ENCODE measurements around the gene SLC10A6. TPM values are rescaled to one million over a fixed set of nuclear protein-coding genes. Genes with fewer than 3 reads are reported as not detected.

Gene SLC10A6
- total and polyA plus RNA-seq, 9 of the 15 experiments (the other 6 are each of a cell fraction or from before 2014, with no cell fraction given): not detected

DNA sequence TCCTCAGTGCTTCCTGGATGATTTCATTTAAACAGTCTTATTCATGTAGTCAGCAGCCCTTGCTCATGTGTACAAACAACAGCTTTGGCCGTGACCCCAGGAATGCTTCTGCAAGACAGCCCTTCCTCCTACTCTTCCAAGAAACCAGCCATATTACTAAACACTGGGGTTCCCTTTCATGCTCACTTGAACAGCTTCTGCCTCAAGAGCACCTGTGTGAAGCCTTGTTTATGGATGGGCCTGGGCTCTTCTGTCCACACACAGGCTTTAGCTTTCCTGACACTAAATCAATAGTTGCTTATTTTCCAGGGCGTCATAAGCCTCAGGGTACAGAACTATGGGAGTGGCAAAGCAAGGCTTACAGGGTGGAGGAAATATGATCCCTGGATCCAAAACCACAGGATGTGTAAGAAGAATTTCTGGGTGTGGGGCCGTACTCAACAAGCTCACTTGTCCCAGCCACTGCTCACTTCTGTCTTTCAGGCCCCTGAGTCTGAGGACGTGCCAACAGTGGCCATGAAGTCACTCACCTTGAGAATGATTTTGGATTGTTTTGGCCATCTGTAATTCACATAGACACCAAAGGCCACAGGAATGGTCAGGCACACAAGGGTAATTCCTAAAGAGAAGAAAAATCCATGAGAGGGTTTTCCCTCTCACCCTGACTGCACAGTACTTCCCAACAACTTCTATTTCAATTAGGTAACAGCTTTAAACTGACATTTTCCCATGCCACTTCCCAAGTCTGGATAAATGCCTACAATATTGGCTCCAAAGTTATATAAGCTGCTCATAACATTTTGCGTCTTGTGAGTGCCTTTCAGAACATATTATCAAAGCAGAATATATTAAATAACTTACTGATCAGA lies 17.7 kb downstream of the SLC10A6 start:
- H3K4me1 ChIP-seq (replicated peaks in 1 of 2; ENCODE audit: control insufficient read depth in 2 of 2, insufficient read depth in 2 of 2, low read length in 2 of 2): no peaks in the 10 kb centered on the region
- no peak for DNase-seq (ENCODE audit: extremely low read depth in 1 of 4, low spot score in 3 of 4)
- ATAC-seq: no peak
- no peaks in the 10 kb centered on the region for H3K79me2 ChIP-seq (ENCODE audit: control insufficient read depth, insufficient read depth, low read length)
- H3K36me3 ChIP-seq (ENCODE audit: control insufficient read depth, insufficient read depth, low read length): no peaks in the 10 kb centered on the region
- intact Hi-C loops (cut with micrococcal nuclease): no loop called here
- H3K27me3 ChIP-seq (ENCODE audit: control insufficient read depth in 2 of 2, insufficient read depth in 2 of 2, low read length in 2 of 2): no peaks in the 10 kb centered on the region; a peak in 1 of 5 replicates
- H4K20me1 ChIP-seq (replicated peaks; ENCODE audit: control insufficient read depth, insufficient read depth, low read length): no peaks in the 10 kb centered on the region
- POLR2A ChIA-PET: interaction anchor here (1.1 to 1.8 kb wide), 2 partner anchors 9 to 14 kb away, joined by 3 to 5 read pairs; no protein-coding TSS in a partner anchor
- no TSS peak for BruUV-seq (replicated peaks)
- H3K9me3 ChIP-seq (replicated peaks; ENCODE audit: control insufficient read depth, insufficient read depth, low read depth, low read length): no peaks in the 10 kb centered on the region
- TF ChIP-seq ARID1B (IDR thresholded peaks at IDR 0.05) (no peak), ZNF583 (CRISPR knock-in tag; IDR thresholded peaks at IDR 0.05) (no peak), ZNF785 (CRISPR knock-in tag; IDR thresholded peaks at IDR 0.05) (no peak), ZNF764 (CRISPR knock-in tag; IDR thresholded peaks at IDR 0.05; ENCODE audit: low read depth) (no peak), PYGO2 (tag; IDR thresholded peaks at IDR 0.05) (no peak), ILK (tag; IDR thresholded peaks at IDR 0.05; ENCODE audit: borderline replicate concordance, low read depth) (no peak), FOXA1 (IDR thresholded peaks at IDR 0.05; ENCODE audit: borderline replicate concordance) (no peak), ZKSCAN8 (CRISPR knock-in tag; IDR thresholded peaks at IDR 0.05) (no peak), C11orf30 (IDR thresholded peaks at IDR 0.05; ENCODE audit: low read depth) (no peak), TCF3 (CRISPR knock-in tag; IDR thresholded peaks at IDR 0.05) (no peak), TCF7 (IDR thresholded peaks at IDR 0.05; ENCODE audit: borderline replicate concordance) (no peak), FIP1L1 (IDR thresholded peaks at IDR 0.05; ENCODE audit: low read depth, low read length, poor library complexity, severe bottlenecking) (no peak), JUNB (CRISPR knock-in tag; conservative IDR thresholded peaks at IDR 0.05) (no peak), NR2F6 (CRISPR knock-in tag; IDR thresholded peaks at IDR 0.05) (no peak), TRIM24 (IDR thresholded peaks at IDR 0.05) (no peak), POLR2B (IDR thresholded peaks at IDR 0.05; ENCODE audit: low read depth, partially characterized antibody) (no peak), PML (IDR thresholded peaks at IDR 0.05; ENCODE audit: low read length) (no peak), NFIX (CRISPR knock-in tag; IDR thresholded peaks at IDR 0.05; ENCODE audit: low read depth) (no peak)
- TF ChIP-seq, protein P1, sequence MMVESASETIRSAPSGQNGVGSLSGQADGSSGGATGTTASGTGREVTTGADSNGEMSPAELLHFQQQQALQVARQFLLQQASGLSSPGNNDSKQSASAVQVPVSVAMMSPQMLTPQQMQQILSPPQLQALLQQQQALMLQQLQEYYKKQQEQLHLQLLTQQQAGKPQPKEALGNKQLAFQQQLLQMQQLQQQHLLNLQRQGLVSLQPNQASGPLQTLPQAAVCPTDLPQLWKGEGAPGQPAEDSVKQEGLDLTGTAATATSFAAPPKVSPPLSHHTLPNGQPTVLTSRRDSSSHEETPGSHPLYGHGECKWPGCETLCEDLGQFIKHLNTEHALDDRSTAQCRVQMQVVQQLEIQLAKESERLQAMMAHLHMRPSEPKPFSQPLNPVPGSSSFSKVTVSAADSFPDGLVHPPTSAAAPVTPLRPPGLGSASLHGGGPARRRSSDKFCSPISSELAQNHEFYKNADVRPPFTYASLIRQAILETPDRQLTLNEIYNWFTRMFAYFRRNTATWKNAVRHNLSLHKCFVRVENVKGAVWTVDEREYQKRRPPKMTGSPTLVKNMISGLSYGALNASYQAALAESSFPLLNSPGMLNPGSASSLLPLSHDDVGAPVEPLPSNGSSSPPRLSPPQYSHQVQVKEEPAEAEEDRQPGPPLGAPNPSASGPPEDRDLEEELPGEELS (CRISPR knock-in tag; IDR thresholded peaks at IDR 0.05; ENCODE audit: borderline replicate concordance): no peak
- TF ChIP-seq, protein P2, sequence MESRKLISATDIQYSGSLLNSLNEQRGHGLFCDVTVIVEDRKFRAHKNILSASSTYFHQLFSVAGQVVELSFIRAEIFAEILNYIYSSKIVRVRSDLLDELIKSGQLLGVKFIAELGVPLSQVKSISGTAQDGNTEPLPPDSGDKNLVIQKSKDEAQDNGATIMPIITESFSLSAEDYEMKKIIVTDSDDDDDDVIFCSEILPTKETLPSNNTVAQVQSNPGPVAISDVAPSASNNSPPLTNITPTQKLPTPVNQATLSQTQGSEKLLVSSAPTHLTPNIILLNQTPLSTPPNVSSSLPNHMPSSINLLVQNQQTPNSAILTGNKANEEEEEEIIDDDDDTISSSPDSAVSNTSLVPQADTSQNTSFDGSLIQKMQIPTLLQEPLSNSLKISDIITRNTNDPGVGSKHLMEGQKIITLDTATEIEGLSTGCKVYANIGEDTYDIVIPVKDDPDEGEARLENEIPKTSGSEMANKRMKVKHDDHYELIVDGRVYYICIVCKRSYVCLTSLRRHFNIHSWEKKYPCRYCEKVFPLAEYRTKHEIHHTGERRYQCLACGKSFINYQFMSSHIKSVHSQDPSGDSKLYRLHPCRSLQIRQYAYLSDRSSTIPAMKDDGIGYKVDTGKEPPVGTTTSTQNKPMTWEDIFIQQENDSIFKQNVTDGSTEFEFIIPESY (CRISPR knock-in tag; IDR thresholded peaks at IDR 0.05): no peak
- CTCF ChIA-PET (ENCODE audit: low intra/inter-chr PET ratio): no interaction called here
- H2AFZ ChIP-seq (ENCODE audit: low read depth, low read length): no peak overlapping the region
- no peak for FAIRE-seq
- H3K4me3 ChIP-seq: no peak overlapping the region
- H3K27ac ChIP-seq (ENCODE audit: extremely low read depth, low read depth, low read length): no peak overlapping the region
- in situ Hi-C loops (cut with MboI): no loop called here
- 5% methylated on average over 5 of the region's 5 CpGs for WGBS (ENCODE audit: insufficient coverage, low coverage, missing lambda C conversion rate)
- H3K9me1 ChIP-seq (ENCODE audit: control insufficient read depth, insufficient read depth, low read length): no peaks in the 10 kb centered on the region
- no peak overlapping the region for H3K9ac ChIP-seq (ENCODE audit: insufficient read depth in 1 of 2, low read depth in 2 of 2, low read length in 2 of 2)
- H3K4me2 ChIP-seq (ENCODE audit: insufficient read depth, low read length): no peak overlapping the region
